Esophagus muscularis mucosa (tissue), 4 donors: ENCODE data around the gene RDX.

Source experiments
- EP300 ChIP-seq: sonication (generic); formaldehyde crosslinking; IDR thresholded peaks from one replicate; pipeline ENCODE4 v1.6.1; 2017; ENCODE audit warnings: antibody characterized with exemption
- POLR2A ChIP-seq: fragments of 450-650 bp; IDR thresholded peaks from one replicate; pipeline ENCODE4 v1.6.1; 2017; ENCODE audit warnings: antibody characterized with exemption, moderate library complexity, mild to moderate bottlenecking, low read depth
- TF ChIP-seq, protein P1 (sequence below), 3 experiments: fragments of 200-600 bp in 2 of 3; fragments of 450-650 bp in 1 of 3; sonication (generic) in 2 of 3; IDR thresholded peaks; one replicate each; pipeline ENCODE4 v1.5.1; 2017 to 2019; ENCODE audit warnings: antibody characterized with exemption in 3 of 3, mild to moderate bottlenecking in 2 of 3, moderate library complexity in 1 of 3

DNA sequence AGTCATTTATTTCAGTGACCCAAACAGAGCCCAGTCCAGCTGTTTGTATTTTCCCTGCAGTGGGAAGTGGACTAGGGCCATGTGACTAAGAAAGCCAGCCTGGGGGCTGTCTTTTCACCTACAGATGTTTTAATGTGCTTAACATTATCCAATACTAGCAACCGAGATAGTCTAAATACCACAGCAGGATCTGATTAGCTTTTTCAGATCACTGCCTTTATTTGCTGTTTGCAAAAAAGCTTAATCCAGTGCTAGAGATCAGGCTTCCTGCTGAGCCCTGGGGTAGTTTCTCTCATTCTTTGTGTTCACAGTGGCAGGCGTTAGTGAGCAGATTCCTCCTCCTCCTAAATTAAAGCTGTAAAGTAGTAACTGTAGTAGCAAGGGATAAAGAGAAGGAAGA is 168.3 kb downstream of the RDX start:
- TF ChIP-seq EP300 (no peak), POLR2A (no peak)
- TF ChIP-seq, protein P1, sequence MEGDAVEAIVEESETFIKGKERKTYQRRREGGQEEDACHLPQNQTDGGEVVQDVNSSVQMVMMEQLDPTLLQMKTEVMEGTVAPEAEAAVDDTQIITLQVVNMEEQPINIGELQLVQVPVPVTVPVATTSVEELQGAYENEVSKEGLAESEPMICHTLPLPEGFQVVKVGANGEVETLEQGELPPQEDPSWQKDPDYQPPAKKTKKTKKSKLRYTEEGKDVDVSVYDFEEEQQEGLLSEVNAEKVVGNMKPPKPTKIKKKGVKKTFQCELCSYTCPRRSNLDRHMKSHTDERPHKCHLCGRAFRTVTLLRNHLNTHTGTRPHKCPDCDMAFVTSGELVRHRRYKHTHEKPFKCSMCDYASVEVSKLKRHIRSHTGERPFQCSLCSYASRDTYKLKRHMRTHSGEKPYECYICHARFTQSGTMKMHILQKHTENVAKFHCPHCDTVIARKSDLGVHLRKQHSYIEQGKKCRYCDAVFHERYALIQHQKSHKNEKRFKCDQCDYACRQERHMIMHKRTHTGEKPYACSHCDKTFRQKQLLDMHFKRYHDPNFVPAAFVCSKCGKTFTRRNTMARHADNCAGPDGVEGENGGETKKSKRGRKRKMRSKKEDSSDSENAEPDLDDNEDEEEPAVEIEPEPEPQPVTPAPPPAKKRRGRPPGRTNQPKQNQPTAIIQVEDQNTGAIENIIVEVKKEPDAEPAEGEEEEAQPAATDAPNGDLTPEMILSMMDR (IDR thresholded peaks at IDR 0.05), result no peak
